Medulla oblongata (tissue), 1 donor: ENCODE measurements around the gene TLNRD1.

Experiments
- DNase-seq: peaks from one replicate; pipeline ENCODE4 v3.0.0-alpha.2; 2015; ENCODE audit errors: extremely low spot score

Gene TLNRD1

DNA sequence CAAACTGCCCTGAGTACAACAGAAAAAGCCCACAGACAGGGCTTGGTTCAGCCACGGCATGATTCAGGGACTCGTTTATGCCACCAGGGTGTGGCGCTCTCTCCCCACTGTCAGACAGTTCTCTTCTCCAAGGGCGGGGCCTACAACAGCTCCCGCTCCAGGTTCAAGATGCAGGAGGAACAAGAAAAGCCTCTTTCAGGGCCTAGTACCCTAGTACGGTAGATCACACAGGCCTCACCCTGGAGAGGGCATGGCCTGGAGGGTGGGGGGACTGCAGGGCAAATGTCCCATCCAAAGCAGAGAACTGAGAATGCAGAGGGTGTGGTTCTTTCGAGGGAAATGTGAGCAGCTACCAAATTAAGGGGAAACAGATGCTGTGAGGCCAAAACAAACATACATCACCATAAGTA, 23.1 kb upstream of the TLNRD1 start:
- DNase-seq, result peak; percentile 87

DNA sequence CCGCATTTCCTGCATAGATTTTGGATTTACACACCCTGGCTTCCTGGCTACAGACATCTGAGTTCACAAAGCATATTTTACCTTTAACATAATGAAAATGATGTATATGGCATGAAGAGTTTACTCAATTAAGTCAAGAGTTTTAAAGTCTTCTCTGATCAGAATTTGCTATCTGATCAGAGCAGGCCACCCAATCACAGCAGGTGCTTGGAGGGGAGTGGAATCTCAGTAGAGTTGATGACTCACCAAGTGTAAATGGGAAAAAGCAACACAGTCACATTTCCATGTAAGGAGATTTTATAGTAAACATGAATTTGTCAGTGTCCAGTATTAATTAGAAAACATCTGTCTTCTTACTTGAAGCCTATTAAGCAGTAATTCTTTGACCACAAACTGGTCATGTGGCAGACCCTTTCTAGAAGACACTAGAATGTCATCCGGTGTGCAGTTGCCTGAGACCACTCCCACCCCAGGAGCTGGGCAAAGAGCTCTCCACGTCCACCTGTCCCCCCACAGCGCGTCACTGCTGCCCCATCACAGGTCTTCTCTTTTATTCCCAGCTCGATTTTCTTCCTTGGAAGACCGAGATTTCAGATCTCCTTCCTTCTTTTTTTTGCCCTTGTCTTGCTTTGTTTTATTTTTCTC, 21.9 kb upstream of the TLNRD1 start:
- no peak for DNase-seq

DNA sequence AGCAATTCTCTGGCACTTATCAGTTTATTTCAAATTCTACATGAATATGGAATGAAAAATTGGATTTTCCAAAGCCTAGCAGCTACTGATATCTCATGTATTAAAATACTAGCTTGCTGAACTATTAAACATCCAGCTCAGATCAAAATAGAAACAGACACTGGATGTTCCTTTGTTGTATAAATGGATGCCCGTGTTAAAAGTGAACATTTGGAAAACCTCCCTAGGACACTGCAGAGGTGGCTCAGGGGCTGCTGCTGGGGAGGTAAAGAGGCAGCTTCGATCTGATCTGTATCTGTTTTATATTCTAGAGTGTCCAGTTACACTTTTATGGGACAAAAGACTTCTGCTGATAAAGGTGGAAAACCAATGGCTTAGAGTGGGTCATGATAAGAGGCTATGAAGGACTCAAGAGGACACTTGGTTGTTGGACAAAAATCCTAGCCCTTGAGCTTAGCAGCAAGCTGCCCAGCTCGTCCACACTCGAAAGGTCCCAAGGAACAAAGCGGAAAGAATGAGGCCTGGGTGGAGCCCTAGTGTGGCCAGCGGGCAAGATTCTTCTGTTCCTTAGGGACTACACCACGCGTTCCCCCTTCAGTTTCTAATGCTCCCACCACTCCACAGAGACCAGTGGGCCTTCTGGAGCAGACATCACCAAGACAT, 21.1 kb upstream of the TLNRD1 start:
- DNase-seq, result no peak

DNA sequence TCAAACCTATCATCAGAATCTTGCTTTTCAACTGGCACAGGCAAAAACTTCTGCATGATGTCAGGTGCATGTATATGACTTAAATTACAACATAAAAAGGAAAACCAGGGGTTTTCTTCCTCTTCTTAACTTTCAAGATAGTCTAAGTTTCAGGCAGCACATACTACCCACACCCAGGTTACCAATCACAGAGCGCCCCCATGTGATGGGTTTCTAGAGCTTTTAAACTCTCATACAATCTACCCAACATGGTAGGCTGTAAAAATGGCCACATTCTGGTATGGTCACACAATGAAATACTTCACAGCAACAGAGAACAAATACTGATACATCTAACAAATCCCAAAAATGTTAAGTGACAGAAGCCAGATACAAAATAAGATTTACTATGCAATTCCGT, 18.5 kb upstream of the TLNRD1 start:
- DNase-seq, result no peak

DNA sequence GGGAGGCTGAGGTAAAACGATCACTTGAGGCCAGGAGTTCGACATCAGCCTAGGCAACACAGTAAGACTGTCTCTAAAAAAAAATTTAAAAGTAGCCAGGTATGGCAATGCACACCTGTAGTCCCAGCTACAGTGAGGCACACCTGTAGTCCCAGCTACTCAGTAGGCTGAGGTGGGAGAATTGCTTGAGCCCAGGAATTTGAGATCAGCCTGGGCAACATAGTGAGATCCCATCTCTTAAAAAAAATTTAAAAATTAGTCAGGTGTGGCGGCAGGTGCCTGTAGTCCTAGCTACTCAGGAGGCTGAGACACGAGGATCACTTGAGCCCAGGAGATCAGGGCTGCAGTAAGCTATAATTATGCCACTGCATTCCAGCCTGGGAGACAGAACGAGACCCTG, 17.9 kb upstream of the TLNRD1 start:
- DNase-seq, result no peak

DNA sequence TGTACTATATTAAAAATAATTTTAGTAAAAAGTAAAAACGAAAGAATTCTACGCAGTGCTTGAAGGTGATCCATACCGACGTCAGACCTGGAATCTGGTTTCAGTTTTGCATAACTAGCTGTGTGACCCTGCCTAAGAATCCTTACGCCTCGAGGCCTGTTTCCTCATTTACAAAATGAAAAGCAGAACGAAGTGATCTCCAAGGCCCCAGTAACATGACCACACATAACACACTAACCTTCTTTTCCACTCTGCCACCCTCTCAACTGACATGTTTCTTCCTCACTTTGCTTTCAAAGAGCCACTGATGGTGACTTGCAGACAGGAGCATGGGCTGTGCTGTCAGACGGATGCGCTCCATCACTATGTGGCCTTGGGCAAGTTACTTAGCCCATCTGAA, 15.9 kb upstream of the TLNRD1 start:
- DNase-seq, result peak; percentile 75

DNA sequence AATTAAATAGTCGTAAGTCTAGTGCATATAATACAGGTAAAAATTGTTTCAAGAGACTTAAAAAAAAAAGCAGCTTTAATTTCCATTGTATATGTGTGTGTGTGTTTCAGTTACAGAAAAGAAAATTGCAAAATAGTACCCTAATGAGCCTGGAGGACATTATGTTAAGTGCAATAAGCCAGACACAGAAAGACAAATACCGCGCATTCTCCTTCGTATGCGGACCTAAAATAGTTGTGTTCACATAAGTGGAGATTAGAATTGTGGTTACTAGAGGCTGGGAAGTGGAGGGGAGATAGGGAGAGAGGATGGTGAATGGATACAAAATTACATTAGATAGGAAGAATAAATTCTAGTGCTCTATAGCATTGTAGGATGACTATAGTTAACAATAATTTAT, 14.7 kb upstream of the TLNRD1 start:
- no peak for DNase-seq

DNA sequence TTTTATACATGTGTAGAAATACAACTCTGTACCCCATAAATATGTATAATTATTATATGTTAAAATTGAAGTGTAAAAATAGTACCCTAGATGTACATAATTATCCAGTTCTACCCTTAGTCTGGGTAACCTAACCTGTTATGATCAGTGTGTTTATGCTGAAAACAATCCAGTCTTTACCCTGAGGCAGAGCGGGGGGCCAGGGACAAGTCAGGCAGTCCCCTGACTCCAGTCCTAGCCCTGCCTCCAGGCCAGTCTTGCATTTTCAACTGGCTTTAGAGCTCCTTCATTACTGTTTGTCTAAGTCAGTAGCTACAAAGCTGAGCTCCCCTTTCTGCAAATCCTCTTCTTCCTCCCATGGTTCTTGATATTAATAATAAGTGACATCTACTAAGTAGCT, 14.2 kb upstream of the TLNRD1 start:
- no peak for DNase-seq

DNA sequence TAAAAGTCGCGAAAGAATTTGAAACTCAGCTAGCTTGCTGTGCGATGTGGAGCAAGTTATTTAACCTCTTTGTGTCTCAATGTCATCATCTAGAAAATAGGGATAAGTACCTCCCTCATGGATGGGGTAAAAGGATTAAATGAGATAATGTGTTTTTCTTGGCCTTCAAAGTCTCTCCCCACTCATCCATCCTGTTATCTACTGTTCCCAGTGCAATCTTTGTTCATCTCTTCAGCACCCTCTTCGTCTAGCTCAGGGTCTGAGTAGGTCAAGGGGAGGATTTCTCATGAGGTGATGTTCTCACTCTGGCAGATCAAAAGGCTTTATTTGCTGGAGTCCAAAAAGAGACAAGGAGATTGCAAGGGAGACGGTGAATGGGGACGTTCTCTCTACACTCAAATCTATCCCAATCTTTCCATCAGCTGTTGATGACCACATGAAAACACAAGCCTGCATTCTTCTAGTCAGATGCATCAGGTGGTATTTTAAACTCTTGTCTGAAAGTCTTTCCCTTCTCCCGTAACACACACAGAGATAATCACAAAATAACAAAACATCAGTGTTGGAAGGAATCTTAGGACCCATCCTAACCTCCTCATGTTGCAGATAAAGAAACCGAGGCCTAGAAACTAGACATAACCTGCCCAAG, 12.5 kb upstream of the TLNRD1 start:
- DNase-seq, result no peak

DNA sequence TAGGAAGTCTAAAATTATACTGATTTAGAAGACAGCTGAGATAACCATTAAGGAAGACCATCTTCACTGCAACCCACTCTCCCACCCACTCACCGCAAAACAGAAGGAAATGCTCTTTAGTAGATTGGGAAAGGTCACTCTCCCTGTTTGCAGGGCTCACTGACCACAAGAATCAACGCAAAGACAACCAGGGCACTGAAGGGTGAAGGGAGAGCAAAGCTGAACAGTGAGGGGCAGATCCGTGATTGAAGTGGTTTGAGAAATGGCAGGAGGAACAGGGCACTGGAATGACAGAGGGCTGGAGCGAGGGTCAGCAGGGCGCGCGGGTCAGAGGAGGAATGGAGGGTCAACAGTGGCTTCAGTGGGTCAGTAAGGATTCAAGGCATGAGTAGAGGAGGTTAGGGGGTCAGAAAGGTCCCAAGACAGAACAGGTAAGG, 11.6 kb upstream of the TLNRD1 start:
- DNase-seq, result peak; percentile 26

DNA sequence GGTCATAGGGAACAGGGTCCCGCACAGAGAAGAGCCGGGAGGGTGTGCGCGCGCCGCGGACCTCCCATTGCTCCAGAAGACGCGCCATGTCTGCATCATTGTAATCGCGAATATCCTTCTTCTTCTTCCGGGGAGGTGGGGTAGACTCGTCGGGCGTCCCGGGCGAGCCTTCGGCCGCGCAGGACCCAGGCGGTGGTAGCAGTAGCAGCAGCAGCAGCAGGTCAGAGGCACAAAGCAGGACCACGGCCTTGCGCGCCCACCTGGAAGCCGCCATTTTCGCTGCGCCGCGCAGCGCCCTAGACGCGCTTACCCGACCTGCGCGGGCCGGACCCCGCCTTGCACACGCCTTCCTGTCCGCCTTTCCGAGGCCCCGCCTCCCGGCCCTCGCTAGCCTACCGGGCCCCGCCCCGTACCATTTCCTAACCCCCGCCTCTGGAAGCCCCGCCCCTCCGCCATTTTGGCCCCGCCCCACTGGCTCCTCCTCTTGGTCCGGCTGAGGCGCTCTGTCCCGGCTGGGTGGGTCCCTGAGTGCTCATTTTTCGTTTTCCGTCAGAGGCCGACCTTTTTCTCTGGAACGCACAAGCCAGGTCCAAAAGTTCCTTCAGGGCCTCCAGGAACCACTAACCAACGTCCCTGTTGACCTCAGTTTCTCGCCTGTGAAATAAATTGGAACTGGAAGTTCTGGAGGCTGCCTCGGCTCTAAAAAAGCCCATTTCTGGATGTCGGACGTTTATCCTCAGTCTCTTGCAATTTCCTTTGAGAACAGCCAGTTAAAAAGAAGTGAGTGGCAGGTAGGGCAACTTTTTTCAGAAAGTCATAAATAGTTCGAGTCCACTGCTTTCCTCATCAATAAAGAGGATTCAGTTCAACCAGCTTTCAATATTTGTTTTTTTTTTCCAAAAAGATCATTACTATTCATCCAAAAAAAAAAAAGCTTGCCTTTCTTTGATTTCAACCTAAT, 10.9 kb upstream of the TLNRD1 start, which contains the start of gene MESD:
Gene MESD (minus strand): TSS at position 302 of the 961 bp plus-strand sequence. CDS start 28 bp downstream, at position 274.
- peak; percentile 97 for DNase-seq

DNA sequence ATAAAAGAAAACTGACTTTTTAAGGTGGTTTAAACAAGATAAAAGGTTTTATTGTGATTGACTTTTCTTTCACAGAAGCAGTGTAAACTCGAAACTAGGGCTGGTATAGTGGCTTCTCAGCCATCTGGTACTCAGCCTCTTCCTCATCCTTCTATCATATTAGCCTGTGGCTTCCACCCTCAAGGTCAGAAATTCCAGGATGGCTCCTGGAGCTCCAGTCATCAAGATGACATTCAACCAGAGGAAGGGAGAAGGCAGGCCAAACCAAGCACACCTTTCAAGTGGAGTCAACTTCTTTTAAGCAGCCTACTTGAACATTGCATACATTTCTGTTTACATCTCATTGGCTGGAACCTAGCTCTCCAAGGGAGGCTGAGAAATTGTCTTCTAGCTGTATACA, 9.8 kb upstream of the TLNRD1 start:
- peak; percentile 31 for DNase-seq

DNA sequence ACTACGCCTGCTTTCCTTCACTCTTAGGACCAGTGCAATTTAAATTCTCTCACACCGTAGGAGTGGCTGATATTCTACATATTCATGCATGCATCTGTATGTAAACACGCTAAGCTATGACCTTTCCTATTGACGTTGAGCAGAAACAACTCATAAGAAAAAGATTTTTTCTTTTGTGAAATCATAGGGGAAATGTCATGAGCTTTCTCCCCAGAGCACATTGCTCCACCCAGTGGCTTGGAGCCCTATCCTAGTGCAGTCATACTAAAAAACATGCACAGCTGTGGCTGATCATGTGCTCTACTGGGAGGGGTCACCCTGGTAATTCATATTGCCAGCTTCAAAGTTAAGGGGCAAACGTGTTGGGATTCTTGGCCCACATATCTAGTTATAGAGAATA, 9.3 kb upstream of the TLNRD1 start:
- peak; percentile 86 for DNase-seq

DNA sequence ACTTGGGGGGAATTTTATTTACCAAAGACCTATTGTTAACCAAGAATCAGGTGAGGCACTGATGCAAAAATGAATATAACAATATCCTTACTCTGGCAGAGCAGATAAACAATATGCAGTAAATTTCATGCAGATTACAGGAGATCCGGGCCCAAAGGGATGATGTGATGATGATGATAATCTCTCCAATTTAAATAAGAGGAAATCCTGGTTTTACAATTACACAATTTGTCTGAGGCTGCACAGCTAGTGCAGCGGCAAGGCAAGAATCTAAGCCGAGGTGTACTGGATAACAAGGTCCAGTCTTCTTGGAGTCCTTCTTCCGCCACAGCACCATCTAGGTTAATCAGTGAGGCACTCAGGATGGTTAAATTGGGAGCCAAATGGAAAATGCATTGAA, 8.7 kb upstream of the TLNRD1 start:
- DNase-seq, result no peak

DNA sequence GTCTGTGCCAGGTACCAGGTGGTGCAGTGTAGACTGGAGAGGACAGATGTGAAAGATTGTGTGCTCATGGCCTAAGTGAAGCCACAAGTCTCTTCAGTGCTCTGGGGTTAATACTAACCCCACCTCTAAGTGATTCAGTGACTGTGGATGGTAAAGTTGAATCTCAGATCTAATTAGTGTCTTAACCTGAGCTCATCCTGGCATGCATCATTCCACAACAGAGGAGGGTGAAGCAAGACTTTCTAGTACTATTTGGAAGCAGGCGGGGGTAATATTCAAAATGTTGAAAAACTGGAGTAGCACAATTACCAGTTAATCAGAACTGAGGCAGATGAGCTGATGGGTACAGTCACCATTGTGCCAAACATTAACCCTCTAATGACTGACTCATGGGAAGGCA, 8.3 kb upstream of the TLNRD1 start:
- DNase-seq, result no peak

DNA sequence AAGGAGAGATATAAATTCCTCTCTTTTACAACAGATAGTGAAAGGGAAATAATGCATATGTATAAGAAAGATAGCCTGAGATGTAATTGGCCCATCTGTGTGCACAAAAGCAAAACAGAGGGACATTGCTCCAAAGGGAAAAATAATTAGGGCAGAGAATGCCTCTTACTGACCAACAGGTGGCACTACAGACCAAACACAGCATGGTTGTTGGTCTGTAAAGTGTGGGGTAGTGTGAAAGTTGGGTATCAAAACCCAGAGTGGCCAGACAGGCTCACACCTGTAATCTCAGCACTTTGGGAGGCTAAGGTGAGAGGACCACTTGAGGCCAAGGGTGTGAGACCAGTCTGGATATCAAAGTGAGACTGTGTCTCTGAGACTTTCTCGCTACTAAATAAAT, 4.5 kb upstream of the TLNRD1 start:
- DNase-seq, result peak; percentile 37

DNA sequence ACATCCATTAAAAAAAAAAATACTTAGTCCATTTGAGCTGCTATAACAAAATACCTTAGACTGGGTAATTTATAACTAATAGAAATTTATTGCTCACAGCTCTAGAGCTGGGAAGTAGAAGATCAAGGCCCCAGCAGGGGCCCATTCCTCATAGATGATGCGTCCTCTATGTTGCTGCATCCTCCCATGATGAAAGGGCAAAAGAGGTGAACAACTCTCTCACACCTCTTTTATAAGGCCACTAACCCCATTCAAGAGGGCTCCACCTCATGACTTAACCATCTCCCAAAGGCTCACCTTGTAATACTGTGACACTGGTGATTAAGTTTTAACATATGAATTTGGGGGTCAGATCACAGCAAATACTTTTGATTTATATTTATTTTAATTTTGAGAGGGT, 3.0 kb upstream of the TLNRD1 start:
- DNase-seq, result no peak

DNA sequence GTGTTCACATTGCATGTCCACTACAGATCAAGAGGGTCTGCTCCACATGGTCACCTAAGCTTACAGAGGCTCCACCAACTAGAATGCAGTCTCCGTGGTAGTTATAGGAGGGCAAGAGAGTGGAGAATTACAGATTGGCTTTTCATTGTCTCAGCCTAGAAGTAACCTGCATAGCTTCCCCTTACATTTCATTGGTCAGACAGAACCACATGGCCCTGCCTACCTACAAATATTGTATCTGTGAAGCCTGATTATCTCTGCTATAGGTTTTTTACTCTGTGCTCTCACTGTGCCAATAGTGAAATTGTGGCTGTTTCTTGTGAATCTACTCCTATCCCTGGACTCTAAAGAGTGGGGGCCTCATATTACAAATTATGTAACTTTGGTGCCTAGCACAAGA, 2.5 kb upstream of the TLNRD1 start:
- DNase-seq, result no peak

DNA sequence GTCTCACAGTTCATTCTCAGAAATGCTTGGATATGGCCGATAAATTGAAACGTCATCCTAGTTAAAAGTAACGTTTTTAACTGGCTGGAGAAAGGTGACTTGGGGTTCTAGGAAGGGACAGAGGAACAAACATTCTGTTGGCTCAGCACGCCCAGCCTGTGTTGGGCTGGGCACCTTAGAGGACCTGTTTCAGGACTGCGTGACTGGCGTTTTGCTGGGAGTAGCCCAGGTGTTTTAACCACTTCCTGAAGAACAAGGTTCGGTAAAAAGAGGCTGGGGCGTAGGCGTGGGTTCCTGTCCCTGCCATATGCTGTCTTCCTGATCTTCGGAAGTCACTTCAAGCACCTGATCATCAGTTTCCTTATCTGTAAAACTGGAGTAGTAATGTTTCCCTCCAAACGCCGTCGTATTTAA, 1.1 kb upstream of the TLNRD1 start:
- peak; percentile 22 for DNase-seq

DNA sequence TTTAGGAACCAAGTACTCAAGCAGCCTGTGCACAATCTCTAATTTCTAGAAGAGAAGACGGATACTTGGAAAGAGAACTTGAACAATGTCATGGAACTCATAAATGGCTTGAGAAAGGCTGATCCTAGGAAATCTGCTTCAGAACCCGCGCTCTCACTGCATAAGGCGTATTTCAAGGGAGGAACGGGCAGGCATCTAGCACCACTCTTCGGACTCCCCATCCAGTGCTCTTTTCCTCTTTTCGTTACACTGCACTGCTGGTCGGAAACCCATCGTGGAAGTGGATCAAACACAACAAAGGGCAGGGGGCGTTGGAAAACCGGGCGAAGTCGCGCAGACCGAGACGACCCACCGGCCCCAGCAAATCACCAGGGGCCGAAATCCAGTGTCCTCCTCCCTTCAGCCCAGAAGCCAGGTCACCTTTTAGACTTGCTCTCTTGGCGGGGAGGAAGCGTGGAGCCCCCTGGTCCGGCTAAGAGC, 539 bp upstream of the TLNRD1 start:
- peak; percentile 42 for DNase-seq

DNA sequence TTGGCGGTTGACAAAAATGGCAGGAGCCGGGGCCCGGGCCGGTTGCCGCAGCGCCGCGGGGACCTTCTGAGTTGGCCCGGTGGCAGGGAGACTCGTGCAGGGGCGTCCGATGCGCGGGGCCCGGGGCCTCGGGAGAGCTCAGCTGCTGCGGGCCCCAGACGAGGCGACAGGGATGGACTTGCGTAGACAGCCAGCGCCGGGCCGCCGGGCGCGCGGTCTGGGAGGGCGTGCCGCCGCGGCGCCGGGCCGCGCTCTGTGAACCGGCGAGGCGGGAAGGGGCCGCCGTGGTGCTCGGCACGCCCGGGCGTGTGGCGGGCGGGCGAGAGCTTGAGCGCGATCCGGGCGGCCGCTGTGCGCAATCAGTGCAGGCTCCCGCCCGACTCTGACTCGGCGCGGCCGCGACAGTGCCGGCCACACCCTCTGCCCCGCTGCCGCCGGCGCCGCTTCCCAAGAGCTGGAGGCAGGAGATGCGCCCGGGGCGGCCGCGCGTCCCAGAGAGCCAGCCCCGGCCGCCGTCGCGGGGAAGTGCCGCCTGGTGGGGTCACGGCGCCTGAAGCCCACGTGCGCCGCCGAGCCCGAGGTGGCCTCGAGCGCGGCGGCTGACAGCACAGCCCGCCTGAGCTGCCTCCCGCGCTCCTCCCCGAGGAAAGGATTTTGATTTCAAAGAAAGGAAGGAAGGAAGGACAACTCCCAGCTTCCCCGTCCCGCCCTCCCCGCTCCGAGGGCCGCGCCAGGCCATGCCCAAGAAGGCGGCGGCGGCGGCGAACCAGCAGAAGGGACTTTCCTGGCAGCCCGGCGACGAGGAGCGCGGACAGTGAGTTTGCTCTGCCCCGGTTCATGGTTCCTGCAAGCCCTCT, 657 bp downstream of the TLNRD1 start:
- DNase-seq, result peak; percentile 44
